HG02870 (cell line): ENCODE data around the gene XKR3.
"Not testable (repeated sequence)": the region's sequence is repeated elsewhere in the genome, so short reads cannot be mapped to it uniquely, and the experiment has no call there.

Source experiments
- ATAC-seq: cut with Tn5 transposase; IDR thresholded peaks from one replicate; pipeline ENCODE4 v1.9.1; 2021; ENCODE audit warnings: mild to moderate bottlenecking, moderate library complexity; ENCODE audit not compliant: unreplicated experiment

The XKR3 gene

GRCh38 chr22:16806401-16806800 lies 18.8 kb downstream of the XKR3 start:
- ATAC-seq = no peak

- ATAC-seq = no peak
Observed at GRCh38 chr22:16804882-16805281, 20.3 kb downstream of the XKR3 start.

GRCh38 chr22:16803255-16803917 lies 21.8 kb downstream of the XKR3 start:
- no peak for ATAC-seq

- ATAC-seq = no peak
Observed at GRCh38 chr22:16801571-16801970, 23.6 kb downstream of the XKR3 start.

GRCh38 chr22:16801088-16801487 lies 24.1 kb downstream of the XKR3 start:
- no peak for ATAC-seq

- ATAC-seq = no peak
Observed at GRCh38 chr22:16800358-16800757, 24.9 kb downstream of the XKR3 start.

- not testable (repeated sequence) for ATAC-seq
Observed at GRCh38 chr22:16795504-16795903, 29.7 kb downstream of the XKR3 start.

GRCh38 chr22:16793831-16794230 lies 31.4 kb downstream of the XKR3 start:
- ATAC-seq = no peak

- ATAC-seq = no peak
Observed at GRCh38 chr22:16789860-16790493, 35.2 kb downstream of the XKR3 start.

GRCh38 chr22:16783930-16784354 lies 41.3 kb downstream of the XKR3 start:
- no peak for ATAC-seq

- no peak for ATAC-seq
Observed at GRCh38 chr22:16783453-16783852, 41.8 kb downstream of the XKR3 start.

GRCh38 chr22:16781764-16782329 lies 43.4 kb downstream of the XKR3 start:
- no peak for ATAC-seq

- no peak for ATAC-seq
Observed at GRCh38 chr22:16781074-16781763, 44.0 kb downstream of the XKR3 start.

GRCh38 chr22:16777284-16777924 lies 47.8 kb downstream of the XKR3 start:
- ATAC-seq = no peak

GRCh38 chr22:16776080-16776479 lies 49.1 kb downstream of the XKR3 start:
- ATAC-seq = no peak

GRCh38 chr22:16774911-16775500 lies 50.2 kb downstream of the XKR3 start:
- ATAC-seq = no peak

GRCh38 chr22:16771569-16771968 lies 53.6 kb downstream of the XKR3 start:
- ATAC-seq = not testable (repeated sequence)

- ATAC-seq = not testable (repeated sequence)
Observed at GRCh38 chr22:16767927-16768326, 57.3 kb downstream of the XKR3 start.

- ATAC-seq = not testable (repeated sequence)
Observed at GRCh38 chr22:16762224-16762623, 63.0 kb downstream of the XKR3 start.

- ATAC-seq = not testable (repeated sequence)
Observed at GRCh38 chr22:16760416-16760815, 64.8 kb downstream of the XKR3 start.

GRCh38 chr22:16749282-16749681 lies 75.9 kb downstream of the XKR3 start:
- ATAC-seq = not testable (repeated sequence)
